OCI-LY3 (cell line): ENCODE results near the gene CNEP1R1.

Experiments used
- H2AFZ ChIP-seq: fragments of 200-600, 300-600 bp; shearing (Covaris generic); 2 replicates; pipeline ENCODE4 v1.6.0; 2014; ENCODE audit warnings: antibody characterized with exemption, low read depth, low read length
- H3K27ac ChIP-seq: fragments of 200-600, 300-600 bp; sonication (generic); 2 replicates; pipeline ENCODE4 v1.5.1; 2014; ENCODE audit warnings: mild to moderate bottlenecking, low read length, moderate library complexity, mixed read lengths
- H3K27me3 ChIP-seq: fragments of 200-600, 300-600 bp; sonication (generic); 2 replicates; pipeline ENCODE4 v1.6.1; 2014; ENCODE audit warnings: low read depth, low read length, mixed read lengths
- H3K36me3 ChIP-seq: fragments of 200-600, 300-600 bp; sonication (generic); replicated peaks from 2 replicates; pipeline ENCODE3; 2014; ENCODE audit warnings: low read depth, low read length, mixed read lengths
- H3K4me1 ChIP-seq: fragments of 300-600, 200-600 bp; sonication (generic); 2 replicates; pipeline ENCODE4 v1.6.1; 2014; ENCODE audit warnings: low read length, mixed read lengths
- H3K4me2 ChIP-seq: fragments of 200-600, 300-600 bp; sonication (generic); 2 replicates; pipeline ENCODE4 v1.6.1; 2014; ENCODE audit warnings: low read length, mixed read lengths
- H3K4me3 ChIP-seq: fragments of 300-600, 200-600 bp; sonication (generic); 2 replicates; pipeline ENCODE4 v1.5.1; 2014; ENCODE audit warnings: antibody characterized with exemption, mild to moderate bottlenecking, low read length, moderate library complexity
- H3K79me2 ChIP-seq: fragments of 300-600, 200-600 bp; shearing (Covaris generic); 2 replicates; pipeline ENCODE4 v1.6.1; 2014; ENCODE audit warnings: mild to moderate bottlenecking, low read length, mixed read lengths
- H3K9ac ChIP-seq: fragments of 300-600, 200-600 bp; shearing (Covaris generic); 2 replicates; pipeline ENCODE4 v1.6.0; 2014; ENCODE audit warnings: mild to moderate bottlenecking, low read length, moderate library complexity
- H3K9me3 ChIP-seq: fragments of 200-600, 300-600 bp; shearing (Covaris generic); 2 replicates; pipeline ENCODE4 v1.6.1; 2014; ENCODE audit warnings: low read length, mixed read lengths; ENCODE audit not compliant: insufficient read depth
- H4K20me1 ChIP-seq: fragments of 200-600, 300-600 bp; sonication (generic); 2 replicates; pipeline ENCODE4 v1.6.1; 2016; ENCODE audit warnings: low read length, mixed read lengths; ENCODE audit not compliant: insufficient read depth
- EZH2phosphoT487 ChIP-seq: fragments of 200-600 bp; shearing (Covaris generic); IDR thresholded peaks from 2 replicates; pipeline ENCODE4 v1.6.1; 2018; ENCODE audit warnings: antibody characterized with exemption, mixed run types, low read depth
- TF ChIP-seq, protein P1 (sequence below): fragments of 200-600, 300-600 bp; sonication (generic); IDR thresholded peaks from 2 replicates; pipeline ENCODE4 v1.5.1; 2014; ENCODE audit warnings: antibody characterized with exemption, low read length, low read depth

The CNEP1R1 gene

GRCh38 chr16:50058091-50058771 is 33.2 kb downstream of the CNEP1R1 start:
- Histone ChIP-seq H3K36me3 (no peaks in the 10 kb centered on the region), H3K79me2 (no peaks in the 10 kb centered on the region), H3K4me3 (no peak overlapping the region), H3K4me2 (no peak overlapping the region), H3K9me3 (0 out of 2 replicates have a peak, but pooled peaks cover 3% of the 10 kb centered on the region), H3K9ac (no peak overlapping the region), H3K27me3 (no peaks in the 10 kb centered on the region), H4K20me1 (no peaks in the 10 kb centered on the region), H3K4me1 (no peaks in the 10 kb centered on the region), H3K27ac (no peak overlapping the region), H2AFZ (no peak overlapping the region)
- no peak for TF ChIP-seq EZH2phosphoT487
- TF ChIP-seq, protein P1, sequence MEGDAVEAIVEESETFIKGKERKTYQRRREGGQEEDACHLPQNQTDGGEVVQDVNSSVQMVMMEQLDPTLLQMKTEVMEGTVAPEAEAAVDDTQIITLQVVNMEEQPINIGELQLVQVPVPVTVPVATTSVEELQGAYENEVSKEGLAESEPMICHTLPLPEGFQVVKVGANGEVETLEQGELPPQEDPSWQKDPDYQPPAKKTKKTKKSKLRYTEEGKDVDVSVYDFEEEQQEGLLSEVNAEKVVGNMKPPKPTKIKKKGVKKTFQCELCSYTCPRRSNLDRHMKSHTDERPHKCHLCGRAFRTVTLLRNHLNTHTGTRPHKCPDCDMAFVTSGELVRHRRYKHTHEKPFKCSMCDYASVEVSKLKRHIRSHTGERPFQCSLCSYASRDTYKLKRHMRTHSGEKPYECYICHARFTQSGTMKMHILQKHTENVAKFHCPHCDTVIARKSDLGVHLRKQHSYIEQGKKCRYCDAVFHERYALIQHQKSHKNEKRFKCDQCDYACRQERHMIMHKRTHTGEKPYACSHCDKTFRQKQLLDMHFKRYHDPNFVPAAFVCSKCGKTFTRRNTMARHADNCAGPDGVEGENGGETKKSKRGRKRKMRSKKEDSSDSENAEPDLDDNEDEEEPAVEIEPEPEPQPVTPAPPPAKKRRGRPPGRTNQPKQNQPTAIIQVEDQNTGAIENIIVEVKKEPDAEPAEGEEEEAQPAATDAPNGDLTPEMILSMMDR = no peak

GRCh38 chr16:50059111-50059510 is 34.1 kb downstream of the CNEP1R1 start:
- no peak overlapping the region for H3K4me3 ChIP-seq
- 0 out of 2 replicates have a peak, but pooled peaks cover 3% of the 10 kb centered on the region for H3K9me3 ChIP-seq
- no peak overlapping the region for H2AFZ ChIP-seq
- H4K20me1 ChIP-seq = no peaks in the 10 kb centered on the region
- no peaks in the 10 kb centered on the region for H3K36me3 ChIP-seq
- H3K4me1 ChIP-seq = no peaks in the 10 kb centered on the region
- TF ChIP-seq, protein P1 = no peak
- no peak for TF ChIP-seq EZH2phosphoT487
- no peak overlapping the region for H3K27ac ChIP-seq
- H3K27me3 ChIP-seq = no peaks in the 10 kb centered on the region
- no peak overlapping the region for H3K9ac ChIP-seq
- H3K4me2 ChIP-seq = no peak overlapping the region
- no peaks in the 10 kb centered on the region for H3K79me2 ChIP-seq

- TF ChIP-seq EZH2phosphoT487 = no peak
- TF ChIP-seq, protein P1 = no peak
These were observed 34.6 kb downstream of the CNEP1R1 start for GRCh38 chr16:50059669-50060068.

GRCh38 chr16:50061326-50061725 is 36.3 kb downstream of the CNEP1R1 start:
- Histone ChIP-seq H3K27me3 (no peaks in the 10 kb centered on the region), H3K4me1 (peaks cover 4% of the 10 kb centered on the region), H3K27ac (no peak overlapping the region), H3K4me3 (no peak overlapping the region), H3K4me2 (no peak overlapping the region), H4K20me1 (no peaks in the 10 kb centered on the region), H3K9ac (no peak overlapping the region), H3K9me3 (0 out of 2 replicates have a peak, but pooled peaks cover 1% of the 10 kb centered on the region), H3K36me3 (no peaks in the 10 kb centered on the region), H2AFZ (no peak overlapping the region), H3K79me2 (peaks cover under 1% of the 10 kb centered on the region)
- TF ChIP-seq, protein P1 = no peak
- TF ChIP-seq EZH2phosphoT487 = no peak

More at GRCh38 chr16:50059669-50060068, 34.6 kb downstream of the CNEP1R1 start:
- Histone ChIP-seq H3K4me3 (no peak overlapping the region), H3K9me3 (0 out of 2 replicates have a peak, but pooled peaks cover 3% of the 10 kb centered on the region), H3K9ac (no peak overlapping the region), H3K36me3 (no peaks in the 10 kb centered on the region), H3K4me2 (no peak overlapping the region), H3K27me3 (no peaks in the 10 kb centered on the region), H2AFZ (no peak overlapping the region), H3K27ac (no peak overlapping the region), H3K4me1 (no peaks in the 10 kb centered on the region), H4K20me1 (no peaks in the 10 kb centered on the region), H3K79me2 (no peaks in the 10 kb centered on the region)
